IMR-90 (cell line): ENCODE measurements around the gene DNM3. TPM values are rescaled to one million over a fixed set of nuclear protein-coding genes. Genes with fewer than 3 reads are reported as not detected.

Experiments
- ATAC-seq: fragments of 200-7000 bp; cut with Tn5 transposase; 2 replicates; pipeline ENCODE4 v1.9.1; 2020; ENCODE audit warnings: low read depth, mild to moderate bottlenecking, moderate library complexity
- BruUV-seq: library from RNA; stranded (reverse); fragments of 400-500 nt; replicated peaks from 2 replicates; lab custom pipeline; 2021; lab: Mats Ljungman, UMichigan
- CTCF ChIA-PET: fragments of 300-600 bp; formaldehyde crosslinking; extraction: SDS; loops from one replicate; lab custom pipeline; 2021; ENCODE audit warnings: antibody characterized with exemption; lab: Yijun Ruan, JAX
- POLR2A ChIA-PET: fragments of 300-600 bp; sonication (Branson Sonifier 250); formaldehyde crosslinking; loops from one replicate; lab custom pipeline; 2022; ENCODE audit warnings: antibody characterized with exemption; ENCODE audit not compliant: unreplicated experiment; lab: Charles Lee
- DNase-seq: peaks from one replicate; pipeline ENCODE4 v3.0.0; 2013
- H2AFZ ChIP-seq: replicated peaks from 2 replicates; pipeline ENCODE3; 2013; ENCODE audit warnings: low read length, mild to moderate bottlenecking; ENCODE audit not compliant: poor library complexity
- H2AK5ac ChIP-seq: 2 replicates; pipeline ENCODE4 v1.6.1; 2013; ENCODE audit warnings: low read depth, low read length, inconsistent platforms
- H2AK9ac ChIP-seq: replicated peaks from 2 replicates; pipeline ENCODE3; 2013; ENCODE audit warnings: mild to moderate bottlenecking, low read depth, low read length, moderate library complexity; ENCODE audit not compliant: poor library complexity
- H2BK120ac ChIP-seq: 2 replicates; pipeline ENCODE4 v1.6.1; 2013; ENCODE audit warnings: low read depth, low read length, inconsistent platforms
- H2BK15ac ChIP-seq: 3 replicates; pipeline ENCODE4 v1.6.1; 2013; ENCODE audit warnings: low read depth, low read length, inconsistent platforms
- H2BK20ac ChIP-seq: 2 replicates; pipeline ENCODE4 v1.6.1; 2013; ENCODE audit warnings: low read depth, mild to moderate bottlenecking, inconsistent platforms, low read length, moderate library complexity
- H2BK5ac ChIP-seq: 2 replicates; pipeline ENCODE4 v1.6.1; 2013; ENCODE audit warnings: mild to moderate bottlenecking, low read depth, low read length, inconsistent platforms; ENCODE audit not compliant: poor library complexity, severe bottlenecking
- H3K14ac ChIP-seq: replicated peaks from 2 replicates; pipeline ENCODE4 v1.6.1; 2013; ENCODE audit warnings: low read depth, low read length, inconsistent platforms
- H3K18ac ChIP-seq: 2 replicates; pipeline ENCODE4 v1.6.1; 2013; ENCODE audit warnings: low read depth, low read length, control low read depth
- H3K23ac ChIP-seq: 2 replicates; pipeline ENCODE4 v1.6.1; 2013; ENCODE audit warnings: low read depth, low read length, inconsistent platforms
- H3K27ac ChIP-seq: 2 replicates; pipeline ENCODE4 v1.5.1; 2013; ENCODE audit warnings: mild to moderate bottlenecking, control low read depth, low read length; ENCODE audit not compliant: insufficient read depth
- H3K27me3 ChIP-seq: 2 replicates; pipeline ENCODE4 v1.6.1; 2013; ENCODE audit warnings: low read length; ENCODE audit not compliant: control insufficient read depth, insufficient read depth
- H3K36me3 ChIP-seq: 2 replicates; pipeline ENCODE4 v1.6.1; 2013; ENCODE audit warnings: low read length, mixed read lengths; ENCODE audit not compliant: control insufficient read depth, insufficient read depth
- H3K4ac ChIP-seq: 2 replicates; pipeline ENCODE4 v1.6.1; 2013; ENCODE audit warnings: low read depth, low read length, inconsistent platforms
- H3K4me1 ChIP-seq: 2 replicates; pipeline ENCODE4 v1.6.1; 2013; ENCODE audit warnings: low read length, mixed read lengths; ENCODE audit not compliant: control insufficient read depth, insufficient read depth
- H3K4me2 ChIP-seq: 2 replicates; pipeline ENCODE4 v1.6.1; 2013; ENCODE audit warnings: low read depth, mild to moderate bottlenecking, control low read depth, low read length, moderate library complexity
- H3K4me3 ChIP-seq: 2 replicates; pipeline ENCODE4 v1.5.1; 2013; ENCODE audit warnings: low read depth, mild to moderate bottlenecking, control low read depth, low read length, moderate library complexity; ENCODE audit not compliant: insufficient read depth
- H3K56ac ChIP-seq: 2 replicates; pipeline ENCODE4 v1.6.1; 2013; ENCODE audit warnings: low read length, inconsistent platforms; ENCODE audit not compliant: insufficient read depth; ENCODE audit errors: extremely low read depth
- H3K79me1 ChIP-seq, 2 experiments: 2 replicates each; pipeline ENCODE4 v1.6.1; 2013; ENCODE audit warnings: low read length in 2 of 2, inconsistent platforms in 1 of 2, low read depth in 1 of 2
- H3K9ac ChIP-seq: 2 replicates; pipeline ENCODE4 v1.6.1; 2013; ENCODE audit warnings: low read depth, low read length, control low read depth
- H3K9me1 ChIP-seq: 2 replicates; pipeline ENCODE4 v1.6.1; 2013; ENCODE audit warnings: low read length, inconsistent platforms; ENCODE audit not compliant: insufficient read depth
- H3K9me3 ChIP-seq: 2 replicates; pipeline ENCODE4 v1.6.1; 2013; ENCODE audit warnings: low read length; ENCODE audit not compliant: control insufficient read depth, insufficient read depth
- H4K20me1 ChIP-seq: 2 replicates; pipeline ENCODE4 v1.6.1; 2013; ENCODE audit warnings: low read length, inconsistent platforms; ENCODE audit not compliant: insufficient read depth
- H4K5ac ChIP-seq: 2 replicates; pipeline ENCODE4 v1.6.1; 2013; ENCODE audit warnings: mild to moderate bottlenecking, low read depth, low read length, control low read depth
- H4K8ac ChIP-seq, 2 experiments: 2 replicates each; pipeline ENCODE4 v1.6.1; 2013; ENCODE audit warnings: low read depth in 2 of 2, low read length in 2 of 2, control low read depth in 1 of 2, inconsistent platforms in 1 of 2
- H4K91ac ChIP-seq: 2 replicates; pipeline ENCODE4 v1.6.1; 2013; ENCODE audit warnings: low read depth, low read length, inconsistent platforms; ENCODE audit not compliant: insufficient read depth
- BHLHE40 ChIP-seq: fragments of 150-350 bp; IDR thresholded peaks from 2 replicates; pipeline ENCODE4 v1.6.1; 2016; ENCODE audit warnings: mild to moderate bottlenecking, low read depth, low read length
- CEBPB ChIP-seq: IDR thresholded peaks from 2 replicates; pipeline ENCODE4 v1.6.1; 2012; ENCODE audit warnings: low read depth, low read length, improper control_type of control experiment
- CHD1 ChIP-seq: IDR thresholded peaks from 2 replicates; pipeline ENCODE4 v1.6.1; 2012; ENCODE audit warnings: low read depth, low read length, improper control_type of control experiment
- CTCF ChIP-seq: conservative IDR thresholded peaks from 2 replicates; pipeline ENCODE4 v1.5.1; 2012; ENCODE audit warnings: mild to moderate bottlenecking, low read depth, low read length, improper control_type of control experiment
- ELK1 ChIP-seq: fragments of 150-350 bp; IDR thresholded peaks from 2 replicates; pipeline ENCODE4 v1.6.1; 2016; ENCODE audit warnings: low read depth, mild to moderate bottlenecking, low read length, moderate library complexity, borderline replicate concordance
- FOS ChIP-seq: fragments of 150-350 bp; IDR thresholded peaks from 2 replicates; pipeline ENCODE4 v1.6.1; 2016; ENCODE audit warnings: low read depth, low read length
- MAFK ChIP-seq: IDR thresholded peaks from 2 replicates; pipeline ENCODE4 v1.6.1; 2012; ENCODE audit warnings: low read depth, low read length, improper control_type of control experiment
- MAZ ChIP-seq: IDR thresholded peaks from 2 replicates; pipeline ENCODE4 v1.6.1; 2012; ENCODE audit warnings: low read depth, mild to moderate bottlenecking, low read length, improper control_type of control experiment, moderate library complexity, borderline replicate concordance
- MXI1 ChIP-seq: IDR thresholded peaks from 2 replicates; pipeline ENCODE4 v1.6.1; 2012; ENCODE audit warnings: low read depth, mild to moderate bottlenecking, low read length, moderate library complexity, borderline replicate concordance
- NFE2L2 ChIP-seq: fragments of 150-350 bp; IDR thresholded peaks from 2 replicates; pipeline ENCODE4 v1.6.1; 2016; ENCODE audit warnings: low read depth, mild to moderate bottlenecking, low read length
- POLR2A ChIP-seq: IDR thresholded peaks from 2 replicates; pipeline ENCODE4 v1.6.1; 2012; ENCODE audit warnings: mild to moderate bottlenecking, low read depth, low read length
- RAD21 ChIP-seq: IDR thresholded peaks from 2 replicates; pipeline ENCODE4 v1.6.1; 2012; ENCODE audit warnings: low read length, improper control_type of control experiment
- RCOR1 ChIP-seq: IDR thresholded peaks from 2 replicates; pipeline ENCODE4 v1.6.1; 2012; ENCODE audit warnings: mild to moderate bottlenecking, low read length, improper control_type of control experiment; ENCODE audit not compliant: insufficient replicate concordance
- RFX5 ChIP-seq: IDR thresholded peaks from 2 replicates; pipeline ENCODE4 v1.8.0; 2012; ENCODE audit warnings: low read depth, mild to moderate bottlenecking, low read length, moderate library complexity
- SMC3 ChIP-seq: fragments of 150-350 bp; IDR thresholded peaks from 2 replicates; pipeline ENCODE4 v1.6.1; 2016; ENCODE audit warnings: low read depth, mild to moderate bottlenecking, antibody characterized with exemption, low read length, moderate library complexity
- WGBS, 2 experiments: methylation state at CpG; one replicate each; pipeline versions ENCODE4 v1.1.5 to v1.1.7; 2013; ENCODE audit warnings: missing lambda C conversion rate in 2 of 2; ENCODE audit not compliant: insufficient read length in 1 of 2; ENCODE audit errors: extremely low coverage in 2 of 2; 5-methylcytosine and 5-hydroxymethylcytosine counted together
- dilution Hi-C: fragments of 300-500 bp; cut with HindIII; formaldehyde crosslinking; loops from one replicate; pipeline ENCODE4 v1.14.3; 2018; ENCODE audit warnings: low sequenced_read_pairs; ENCODE audit not compliant: unreplicated experiment
- in situ Hi-C: fragments of 300-500 bp; cut with MboI; formaldehyde crosslinking; loops from 3 replicates; pipeline ENCODE4 v1.14.3; 2019; ENCODE audit warnings: low sequenced_read_pairs, inconsistent platforms, mixed read lengths
- intact Hi-C: fragments of 100-400 bp; cut with micrococcal nuclease; formaldehyde crosslinking; loops from 2 replicates; pipeline ENCODE4 v1.10.0; 2022
- polyA plus RNA-seq, 3 experiments: library from polyadenylated mRNA; depleted of rRNA; stranded (reverse); fragments of >200 nt; gene quantifications; 2 replicates each; pipeline ENCODE4 v1.2.3, GENCODE V29; 2012; ENCODE audit warnings: low replicate concordance in 1 of 3
- total RNA-seq: library from RNA; depleted of rRNA; stranded (reverse); fragments of >200 nt; gene quantifications from 2 replicates; pipeline ENCODE4 v1.2.3, GENCODE V29; 2012
- TF ChIP-seq, protein P1 (sequence below): fragments of 150-350 bp; IDR thresholded peaks from 2 replicates; pipeline ENCODE4 v1.6.1; 2017; ENCODE audit warnings: mild to moderate bottlenecking, antibody characterized with exemption, low read length, low read depth

The DNM3 gene
- total and polyA plus RNA-seq, 2 of the 4 experiments (the other 2 are of a cell fraction), result 0.36 TPM

GRCh38 chr1:172276120-172276818, 435.0 kb downstream of the DNM3 start:
- dilution Hi-C loops (no loop called here), in situ Hi-C loops (no loop called here), intact Hi-C loops (loop anchor here (10.0 kb wide), 1 partner anchor 271 kb away; no protein-coding TSS in a partner anchor)
- no peak overlapping the region for H3K18ac ChIP-seq
- no peaks in the 10 kb centered on the region for H3K36me3 ChIP-seq
- no peak overlapping the region for H3K56ac ChIP-seq
- no peak for ATAC-seq
- H3K4me3 ChIP-seq, result no peak overlapping the region
- no peak overlapping the region for H3K9ac ChIP-seq
- no peak overlapping the region for H2BK20ac ChIP-seq
- no TSS peak for BruUV-seq
- H4K5ac ChIP-seq, result no peak overlapping the region
- no peak for DNase-seq
- H4K20me1 ChIP-seq, result no peaks in the 10 kb centered on the region
- no peak overlapping the region for H2AK5ac ChIP-seq
- H3K23ac ChIP-seq, result no peak overlapping the region
- H3K9me3 ChIP-seq, result no peaks in the 10 kb centered on the region
- H3K27me3 ChIP-seq, result no peaks in the 10 kb centered on the region
- H3K4me2 ChIP-seq, result no peak overlapping the region
- H3K4ac ChIP-seq, result no peak overlapping the region
- no peak overlapping the region for H2BK120ac ChIP-seq
- TF ChIP-seq NFE2L2, result no peak
- TF ChIP-seq RCOR1, result no peak
- TF ChIP-seq CHD1, result no peak
- no peak for TF ChIP-seq ELK1
- no peak for TF ChIP-seq RFX5
- TF ChIP-seq CEBPB, result no peak
- no peak for TF ChIP-seq SMC3
- TF ChIP-seq, protein P1, sequence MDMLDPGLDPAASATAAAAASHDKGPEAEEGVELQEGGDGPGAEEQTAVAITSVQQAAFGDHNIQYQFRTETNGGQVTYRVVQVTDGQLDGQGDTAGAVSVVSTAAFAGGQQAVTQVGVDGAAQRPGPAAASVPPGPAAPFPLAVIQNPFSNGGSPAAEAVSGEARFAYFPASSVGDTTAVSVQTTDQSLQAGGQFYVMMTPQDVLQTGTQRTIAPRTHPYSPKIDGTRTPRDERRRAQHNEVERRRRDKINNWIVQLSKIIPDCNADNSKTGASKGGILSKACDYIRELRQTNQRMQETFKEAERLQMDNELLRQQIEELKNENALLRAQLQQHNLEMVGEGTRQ, result no peak
- TF ChIP-seq RAD21, result no peak
- no peak for TF ChIP-seq MAZ
- TF ChIP-seq BHLHE40, result no peak
- TF ChIP-seq FOS, result no peak
- no peak for TF ChIP-seq POLR2A
- no peak for TF ChIP-seq MAFK
- no peak for TF ChIP-seq MXI1
- TF ChIP-seq CTCF, result no peak
- no peak overlapping the region for H2AK9ac ChIP-seq
- ChIA-PET CTCF (interaction anchor here (0.6 kb wide), 1 partner anchor 222 kb away, joined by 3 read pairs; no protein-coding TSS in a partner anchor), POLR2A (no interaction called here)
- H3K14ac ChIP-seq, result no peak overlapping the region
- H3K27ac ChIP-seq, result no peak overlapping the region
- no peak overlapping the region for H4K91ac ChIP-seq
- no peaks in the 10 kb centered on the region for H3K9me1 ChIP-seq
- no peak overlapping the region for H2AFZ ChIP-seq
- H2BK5ac ChIP-seq, result no peak overlapping the region
- H3K4me1 ChIP-seq, result peaks cover 7% of the 10 kb centered on the region
- H2BK15ac ChIP-seq, result no peak overlapping the region
- WGBS, 2 experiments, result no CpG with 5 or more reads among the region's 2 CpGs
- H3K79me1 ChIP-seq, result no peaks in the 10 kb centered on the region
- no peak overlapping the region for H4K8ac ChIP-seq
